BLaER1 treated with 17β-estradiol and CSF1 and Interleukin-3, amounts not matched to agents 10 nM and 100 nM (cell line): Measurements from ENCODE around the gene DCDC2.
A peak's percentile ranks its signal among the peaks of the same experiment; 100 is the strongest.
"Not testable (repeated sequence)": the region's sequence is repeated elsewhere in the genome, so short reads cannot be mapped to it uniquely, and the experiment has no call there.

Experiments used
- H3K27ac ChIP-seq, 11 experiments: shearing (Covaris generic); formaldehyde crosslinking; 2 replicates each; pipeline ENCODE4 v1.8.1; 2022
- H3K27me3 ChIP-seq, 11 experiments: shearing (Covaris generic); formaldehyde crosslinking; 2 replicates each; pipeline ENCODE4 v1.8.1; 2022
- H3K36me3 ChIP-seq, 11 experiments: shearing (Covaris generic); formaldehyde crosslinking; 2 replicates each; pipeline ENCODE4 v1.8.1; 2022
- H3K4me1 ChIP-seq, 10 experiments: shearing (Covaris generic); formaldehyde crosslinking; 2 replicates each; pipeline ENCODE4 v1.8.1; 2022
- H3K4me2 ChIP-seq, 11 experiments: shearing (Covaris generic); formaldehyde crosslinking; 2 replicates each; pipeline ENCODE4 v1.8.1; 2022
- H3K4me3 ChIP-seq, 10 experiments: shearing (Covaris generic); formaldehyde crosslinking; 2 replicates each; pipeline ENCODE4 v1.8.1; 2022
- H3K9ac ChIP-seq, 11 experiments: shearing (Covaris generic); formaldehyde crosslinking; 2 replicates each; pipeline ENCODE4 v1.8.1; 2022
- H3K9me3 ChIP-seq, 11 experiments: shearing (Covaris generic); formaldehyde crosslinking; replicated peaks in 1 of 11; 2 replicates each; pipeline ENCODE4 v1.8.1; 2022
- H4K20me1 ChIP-seq, 11 experiments: shearing (Covaris generic); formaldehyde crosslinking; 2 replicates each; pipeline ENCODE4 v1.8.1; 2022
- Cebpa-rat ChIP-seq, 11 experiments: shearing (Covaris generic); IDR thresholded peaks; 2 replicates each; pipeline ENCODE4 v1.8.1; 2022

The DCDC2 gene

DNA sequence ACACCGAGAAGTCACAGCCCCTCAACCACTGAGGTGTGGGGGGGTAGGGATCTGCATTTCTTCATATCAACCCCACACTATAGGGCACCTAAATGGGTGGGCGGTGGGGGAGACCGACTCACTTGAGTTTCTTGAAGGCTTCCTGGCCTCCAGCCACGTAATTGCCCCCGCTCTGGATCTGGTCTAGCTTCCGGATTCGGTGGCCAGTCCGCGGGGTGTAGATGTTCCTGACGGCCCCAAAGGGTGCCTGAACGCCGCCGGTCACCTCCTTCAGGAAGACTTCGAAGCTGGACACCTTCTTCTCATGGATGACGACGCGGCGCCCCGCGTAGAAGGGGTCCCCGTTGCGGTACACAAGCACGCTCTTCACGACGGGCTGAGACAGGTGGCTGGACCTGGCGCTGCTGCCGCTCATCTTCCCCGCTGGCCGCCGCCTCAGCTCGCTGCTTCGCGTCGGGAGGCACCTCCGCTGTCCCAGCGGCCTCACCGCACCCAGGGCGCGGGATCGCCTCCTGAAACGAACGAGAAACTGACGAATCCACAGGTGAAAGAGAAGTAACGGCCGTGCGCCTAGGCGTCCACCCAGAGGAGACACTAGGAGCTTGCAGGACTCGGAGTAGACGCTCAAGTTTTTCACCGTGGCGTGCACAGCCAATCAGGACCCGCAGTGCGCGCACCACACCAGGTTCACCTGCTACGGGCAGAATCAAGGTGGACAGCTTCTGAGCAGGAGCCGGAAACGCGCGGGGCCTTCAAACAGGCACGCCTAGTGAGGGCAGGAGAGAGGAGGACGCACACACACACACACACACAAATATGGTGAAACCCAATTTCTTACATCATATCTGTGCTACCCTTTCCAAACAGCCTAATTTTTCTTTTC lies at the start of gene DCDC2:
TSS of gene DCDC2 (minus strand) at position 724 of the 883 bp plus-strand sequence. CDS start at position 415, 309 bp downstream.
- H3K4me3 ChIP-seq, result no peak within 1 kb of the TSS
- no peak for TF ChIP-seq Cebpa-rat (IDR thresholded peaks at IDR 0.05)
- H3K4me1 ChIP-seq, result peaks cover 0 to 10% (median 6%) of the 10 kb centered on the region in 10 experiments; a peak in 11 of 20 replicates
- peaks cover 9 to 14% (median 13%) of the 10 kb centered on the region in 11 experiments for H3K9me3 ChIP-seq
- H3K27ac ChIP-seq, result no peak within 1 kb of the TSS
- H3K9ac ChIP-seq, result no peak within 1 kb of the TSS
- H3K4me2 ChIP-seq, result no peak within 1 kb of the TSS
- no peaks in the 10 kb centered on the region for H4K20me1 ChIP-seq
- H3K27me3 ChIP-seq, result no peaks in the 10 kb centered on the region
- no peaks in the 10 kb centered on the region for H3K36me3 ChIP-seq

DNA sequence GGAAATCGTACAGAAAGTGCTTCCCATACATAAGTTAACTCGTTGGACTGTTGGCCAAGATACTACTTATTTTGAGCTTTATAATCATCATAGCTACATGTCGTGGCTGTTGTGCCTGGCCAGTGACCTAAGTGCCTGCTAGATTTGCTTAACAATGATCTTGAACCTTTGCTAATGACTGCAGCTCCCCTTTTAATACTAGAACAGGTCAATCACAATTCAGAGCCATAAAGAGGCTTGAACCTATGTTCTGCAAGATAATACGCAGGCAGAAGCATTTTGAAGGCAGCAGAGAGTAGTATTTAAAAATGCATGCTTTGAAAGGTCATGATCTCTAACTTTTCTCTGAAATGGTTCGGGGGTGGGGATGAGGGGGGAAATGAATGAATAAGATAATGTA lies 47.4 kb upstream of the DCDC2 start:
- peaks cover 0 to 21% (median 6%) of the 10 kb centered on the region in 11 experiments; a peak in 11 of 22 replicates for H4K20me1 ChIP-seq
- H3K27me3 ChIP-seq, result peaks cover 35 to 52% (median 45%) of the 10 kb centered on the region in 11 experiments
- H3K9me3 ChIP-seq, result peaks cover 0 to 14% (median 7%) of the 10 kb centered on the region in 11 experiments; a peak in 7 of 22 replicates
- H3K4me1 ChIP-seq, result peaks cover 0 to 15% (median 2%) of the 10 kb centered on the region in 10 experiments; a peak in 9 of 20 replicates
- H3K27ac ChIP-seq, result no peak overlapping the region
- H3K36me3 ChIP-seq, result peaks cover 7 to 50% (median 17%) of the 10 kb centered on the region in 11 experiments; a peak in 21 of 22 replicates
- TF ChIP-seq Cebpa-rat (IDR thresholded peaks at IDR 0.05), result no peak
- no peak overlapping the region for H3K4me2 ChIP-seq
- no peak overlapping the region for H3K9ac ChIP-seq
- H3K4me3 ChIP-seq, result no peak overlapping the region

DNA sequence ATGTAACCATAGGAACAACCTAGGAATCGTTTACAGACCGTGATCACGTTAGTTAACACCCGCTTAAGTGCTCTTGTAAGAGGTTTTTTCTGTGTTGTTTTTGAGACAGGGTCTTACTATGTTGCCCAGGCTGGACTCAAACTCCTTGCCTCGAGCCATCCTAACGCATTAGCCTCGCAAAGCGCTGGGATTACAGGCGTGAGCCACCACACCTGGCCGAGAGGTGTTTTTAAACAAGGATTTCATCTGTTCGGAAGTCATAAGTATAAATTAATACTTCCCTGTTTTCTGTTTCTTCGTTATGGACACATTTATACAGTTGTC lies 45.6 kb upstream of the DCDC2 start:
- peak overlapping the region; percentile 72 to 84 (median 78) for H3K9ac ChIP-seq
- TF ChIP-seq Cebpa-rat (IDR thresholded peaks at IDR 0.05), result no peak
- peak overlapping the region in 10 of 11 experiments; percentile 49 to 74 (median 68); a peak in 20 of 22 replicates for H3K27ac ChIP-seq
- H3K4me3 ChIP-seq, result peak overlapping the region; percentile 64 to 83 (median 73)
- H3K4me1 ChIP-seq, result peaks cover 0 to 15% (median 2%) of the 10 kb centered on the region in 10 experiments; a peak in 9 of 20 replicates
- peaks cover 35 to 63% (median 56%) of the 10 kb centered on the region in 11 experiments for H3K27me3 ChIP-seq
- peak overlapping the region; percentile 41 to 80 (median 70) for H3K4me2 ChIP-seq
- H3K9me3 ChIP-seq, result peaks cover 0 to 14% (median 7%) of the 10 kb centered on the region in 11 experiments; a peak in 7 of 22 replicates
- H3K36me3 ChIP-seq, result peaks cover 0 to 32% (median 10%) of the 10 kb centered on the region in 11 experiments; a peak in 19 of 22 replicates
- H4K20me1 ChIP-seq, result peaks cover 0 to 21% (median 6%) of the 10 kb centered on the region in 11 experiments; a peak in 11 of 22 replicates

DNA sequence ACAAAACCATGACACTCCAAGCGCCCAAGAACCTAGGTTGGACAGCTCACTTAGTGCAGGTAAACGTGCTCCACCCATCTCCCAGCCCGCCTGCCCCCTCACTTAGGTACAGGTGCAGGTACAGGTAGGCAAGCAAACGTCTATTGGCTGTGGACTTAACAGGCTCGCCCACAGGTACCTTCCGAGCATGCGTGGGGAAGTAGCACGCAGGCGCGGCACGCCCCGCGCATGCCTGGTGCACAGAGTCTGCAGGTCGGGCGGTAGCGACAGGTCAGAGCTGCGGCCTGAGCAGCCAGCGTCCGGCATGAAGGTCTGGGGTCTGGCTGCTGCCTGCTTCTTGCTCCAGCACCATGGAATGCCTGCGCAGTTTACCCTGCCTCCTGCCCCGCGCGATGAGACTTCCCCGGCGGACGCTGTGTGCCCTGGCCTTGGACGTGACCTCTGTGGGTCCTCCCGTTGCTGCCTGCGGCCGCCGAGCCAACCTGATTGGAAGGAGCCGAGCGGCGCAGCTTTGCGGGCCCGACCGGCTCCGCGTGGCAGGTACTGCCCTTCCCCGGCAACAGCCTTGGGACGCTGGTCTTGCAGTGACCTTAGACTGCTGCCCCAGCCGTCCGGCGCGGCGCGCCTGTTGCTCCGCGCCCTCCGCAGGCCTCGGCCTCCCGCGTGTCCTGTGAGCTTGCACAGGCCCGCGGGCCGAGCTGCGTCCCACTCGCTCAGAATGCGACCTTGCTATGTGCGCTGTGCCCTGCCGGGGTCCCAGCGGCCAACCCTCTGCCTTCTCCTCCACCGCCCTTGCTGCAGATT lies 45.0 kb upstream of the DCDC2 start, which contains the start of gene MRS2:
TSS of gene MRS2 (plus strand) at position 240 of the 804 bp plus-strand sequence. CDS start at position 351, 111 bp downstream.
- H3K4me2 ChIP-seq, result peak within 1 kb of the TSS; percentile 41 to 80 (median 70)
- H3K9me3 ChIP-seq, result peaks cover 0 to 20% (median 7%) of the 10 kb centered on the region in 11 experiments; a peak in 10 of 22 replicates
- TF ChIP-seq Cebpa-rat (IDR thresholded peaks at IDR 0.05), result no peak
- H3K36me3 ChIP-seq, result peaks cover 0 to 27% (median 7%) of the 10 kb centered on the region in 11 experiments; a peak in 17 of 22 replicates
- H3K27ac ChIP-seq, result peak within 1 kb of the TSS; percentile 8 to 74 (median 67); a peak in 21 of 22 replicates
- H3K4me1 ChIP-seq, result peaks cover 0 to 15% (median 2%) of the 10 kb centered on the region in 10 experiments; a peak in 9 of 20 replicates
- peaks cover 0 to 17% (median 6%) of the 10 kb centered on the region in 11 experiments; a peak in 10 of 22 replicates for H4K20me1 ChIP-seq
- peaks cover 35 to 63% (median 56%) of the 10 kb centered on the region in 11 experiments for H3K27me3 ChIP-seq
- peak within 1 kb of the TSS; percentile 64 to 83 (median 73) for H3K4me3 ChIP-seq
- H3K9ac ChIP-seq, result peak within 1 kb of the TSS; percentile 72 to 84 (median 78)

DNA sequence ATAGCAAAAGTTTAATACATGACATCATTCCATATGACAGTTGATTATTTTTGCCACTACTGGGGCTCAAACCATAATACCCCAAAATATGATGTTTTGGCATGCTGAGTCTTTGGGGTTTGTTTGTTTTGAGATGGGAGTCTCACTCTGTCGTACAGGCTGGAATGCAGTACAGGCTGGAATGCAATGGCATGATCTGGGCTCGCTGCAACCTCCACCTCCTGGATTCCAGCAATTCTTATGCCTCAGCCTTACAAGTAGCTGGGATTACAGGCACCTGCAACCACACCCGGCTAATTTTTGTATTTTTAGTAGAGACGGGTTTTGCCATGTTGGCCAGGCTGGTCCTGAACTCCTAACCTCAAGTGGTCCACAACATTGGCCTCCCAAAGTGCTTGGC lies 43.6 kb upstream of the DCDC2 start:
- no peak for TF ChIP-seq Cebpa-rat (IDR thresholded peaks at IDR 0.05)
- H3K9me3 ChIP-seq, result peaks cover 8 to 34% (median 21%) of the 10 kb centered on the region in 11 experiments
- peaks cover 0 to 17% (median 3%) of the 10 kb centered on the region in 11 experiments; a peak in 6 of 22 replicates for H3K36me3 ChIP-seq
- H3K9ac ChIP-seq, result no peak overlapping the region
- peaks cover 35 to 63% (median 56%) of the 10 kb centered on the region in 11 experiments for H3K27me3 ChIP-seq
- no peak overlapping the region for H3K4me2 ChIP-seq
- H3K4me1 ChIP-seq, result peaks cover 0 to 15% (median 2%) of the 10 kb centered on the region in 10 experiments; a peak in 9 of 20 replicates
- no peak overlapping the region for H3K4me3 ChIP-seq
- H3K27ac ChIP-seq, result no peak overlapping the region
- H4K20me1 ChIP-seq, result peaks cover 0 to 15% (median 0%) of the 10 kb centered on the region in 11 experiments; a peak in 8 of 22 replicates

DNA sequence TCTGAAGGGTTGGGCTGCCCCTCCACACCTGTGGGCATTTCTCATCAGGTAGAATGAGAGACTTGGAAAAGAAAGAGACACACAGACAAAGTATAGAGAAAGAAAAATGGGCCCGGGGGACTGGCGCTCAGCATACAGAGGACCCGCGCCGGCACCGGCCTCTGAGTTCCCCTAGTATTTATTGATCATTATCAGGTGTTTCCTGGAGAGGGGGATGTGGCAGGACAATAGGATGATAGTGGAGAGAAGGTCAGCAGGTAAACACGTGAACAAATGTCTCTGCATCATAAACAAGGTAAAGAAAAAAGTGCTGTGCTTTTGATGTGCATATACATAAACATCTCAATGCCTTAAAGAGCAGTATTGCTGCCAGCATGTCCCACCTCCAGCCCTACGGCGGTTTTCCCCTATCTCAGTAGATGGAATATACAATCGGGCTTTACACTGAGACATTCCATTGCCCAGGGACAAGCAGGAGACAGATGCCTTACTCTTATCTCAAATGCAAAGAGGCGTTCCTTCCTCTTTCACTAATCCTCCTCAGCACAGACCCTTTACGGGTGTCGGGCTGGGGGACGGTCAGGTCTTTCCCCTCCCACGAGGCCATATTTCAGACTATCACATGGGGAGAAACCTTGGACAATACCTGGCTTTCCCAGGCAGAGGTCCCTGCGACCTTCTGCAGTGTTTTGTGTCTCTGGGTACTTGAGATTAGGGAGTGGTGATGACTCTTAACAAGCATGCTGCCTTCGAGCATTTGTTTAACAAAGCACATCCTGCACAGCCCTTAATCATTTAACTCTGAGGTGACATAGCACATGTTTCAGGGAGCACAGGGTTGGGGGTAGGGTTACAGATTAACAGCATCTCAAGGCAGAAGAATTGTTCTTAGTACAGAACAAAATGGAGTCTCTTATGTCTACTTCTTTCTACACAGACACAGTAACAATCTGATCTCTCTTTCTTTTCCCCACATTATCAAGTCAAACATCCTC lies 42.5 kb upstream of the DCDC2 start:
- H3K9me3 ChIP-seq, result peaks cover 16 to 46% (median 31%) of the 10 kb centered on the region in 11 experiments
- peaks cover 35 to 62% (median 56%) of the 10 kb centered on the region in 11 experiments for H3K27me3 ChIP-seq
- not testable (repeated sequence) for H3K27ac ChIP-seq, H3K9ac ChIP-seq, H3K36me3 ChIP-seq, H3K4me2 ChIP-seq, H3K4me3 ChIP-seq
- peaks cover 0 to 14% (median 0%) of the 10 kb centered on the region in 11 experiments; a peak in 8 of 22 replicates for H4K20me1 ChIP-seq
- H3K4me1 ChIP-seq, result peaks cover 0 to 15% (median 4%) of the 10 kb centered on the region in 10 experiments; a peak in 9 of 20 replicates

DNA sequence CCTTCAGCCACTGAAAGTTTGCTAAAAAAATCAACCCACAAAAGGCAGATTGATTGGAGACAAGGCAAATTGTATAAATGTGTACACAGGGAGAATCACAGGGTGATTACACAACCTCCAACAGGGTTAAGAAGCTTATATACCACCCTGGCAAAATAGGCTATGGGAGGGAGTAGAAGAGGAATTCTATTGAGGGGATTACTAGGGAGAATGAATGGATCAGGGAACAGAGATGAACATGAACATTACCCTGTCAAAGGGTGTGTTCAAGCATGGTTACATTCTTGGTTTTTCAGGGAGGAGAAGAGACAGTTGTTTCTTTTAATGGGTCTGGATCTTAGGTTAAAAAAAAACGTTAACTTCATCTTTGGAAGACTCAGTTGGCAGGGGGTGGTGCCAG lies 39.8 kb upstream of the DCDC2 start:
- H3K4me1 ChIP-seq, result peaks cover 0 to 18% (median 5%) of the 10 kb centered on the region in 10 experiments; a peak in 8 of 20 replicates
- H3K27me3 ChIP-seq, result peaks cover 14 to 46% (median 35%) of the 10 kb centered on the region in 11 experiments
- H4K20me1 ChIP-seq, result no peaks in the 10 kb centered on the region
- no peak for TF ChIP-seq Cebpa-rat (IDR thresholded peaks at IDR 0.05)
- no peak overlapping the region for H3K4me2 ChIP-seq
- H3K4me3 ChIP-seq, result no peak overlapping the region
- H3K9ac ChIP-seq, result no peak overlapping the region
- peaks cover 16 to 49% (median 25%) of the 10 kb centered on the region in 11 experiments for H3K9me3 ChIP-seq
- H3K27ac ChIP-seq, result no peak overlapping the region
- H3K36me3 ChIP-seq, result no peaks in the 10 kb centered on the region; a peak in 1 of 22 replicates
